GM21381 (cell line): ENCODE data around the gene KANSL3.
"Not testable (repeated sequence)": the region's sequence is repeated elsewhere in the genome, so short reads cannot be mapped to it uniquely, and the experiment has no call there.

Source experiments
- ATAC-seq: cut with Tn5 transposase; IDR thresholded peaks from one replicate; pipeline ENCODE4 v1.9.1; 2021; ENCODE audit warnings: mild to moderate bottlenecking, moderate library complexity; ENCODE audit not compliant: unreplicated experiment

KANSL3 gene

GRCh38 chr2:96564026-96564425, 74.1 kb downstream of the KANSL3 start:
- ATAC-seq = no peak

DNA sequence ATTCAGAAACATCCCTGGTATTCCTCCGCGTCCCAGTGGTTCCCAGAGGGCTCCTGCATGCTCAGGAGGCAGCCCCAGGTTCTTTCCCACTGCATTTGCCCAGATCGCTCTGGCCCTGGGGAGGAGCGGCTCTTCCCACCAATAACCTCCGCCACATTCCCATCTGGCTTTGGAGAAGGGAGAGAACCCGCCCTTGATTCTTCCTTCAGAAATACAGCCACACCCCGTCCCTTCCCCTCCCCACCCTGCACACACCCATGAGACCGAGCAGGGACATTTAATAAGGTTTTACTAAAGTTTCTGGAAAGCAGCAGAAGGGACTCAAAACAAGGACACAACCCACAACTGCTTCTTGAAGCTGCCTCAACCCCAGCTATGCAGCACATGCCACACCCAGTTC, 79.6 kb downstream of the KANSL3 start:
- ATAC-seq = no peak

DNA sequence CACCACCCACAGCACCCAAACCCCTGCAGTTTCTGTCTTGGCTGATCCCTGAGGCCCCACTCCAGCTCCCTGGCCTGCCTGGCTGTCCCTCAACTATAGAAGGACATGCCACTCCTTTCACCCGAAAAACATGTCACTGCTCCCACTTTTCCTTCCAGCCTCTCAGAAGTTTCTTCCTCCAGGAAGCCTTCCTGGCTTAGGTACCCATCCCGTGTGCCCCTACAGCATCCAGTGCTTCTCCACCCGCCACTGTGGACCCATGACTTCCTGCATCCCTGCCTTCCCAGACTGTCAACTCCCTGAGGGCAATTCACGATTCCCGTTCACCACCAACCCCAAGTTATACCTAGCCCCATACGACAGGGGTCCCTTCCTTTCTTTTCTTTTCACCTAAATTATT, 80.1 kb downstream of the KANSL3 start:
- no peak for ATAC-seq

DNA sequence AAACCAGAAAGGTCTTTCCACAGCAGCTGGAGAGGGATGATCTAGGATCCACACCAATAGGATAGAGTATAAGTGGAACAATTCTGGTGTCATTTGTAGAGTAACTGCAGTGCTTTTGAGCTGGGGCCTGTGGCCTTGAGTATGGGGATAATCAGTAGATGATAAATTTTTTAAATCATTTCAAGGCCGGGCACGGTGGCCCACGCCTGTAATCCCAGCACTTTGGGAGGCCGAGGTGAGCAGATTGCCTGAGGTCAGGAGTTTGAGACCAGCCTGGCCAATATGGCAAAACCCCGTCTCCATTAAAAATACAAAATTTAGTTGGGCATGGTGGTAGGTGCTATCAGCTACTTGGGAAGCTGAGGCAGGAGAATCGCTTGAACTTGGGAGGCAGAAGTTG, 80.7 kb downstream of the KANSL3 start:
- ATAC-seq = not testable (repeated sequence)

DNA sequence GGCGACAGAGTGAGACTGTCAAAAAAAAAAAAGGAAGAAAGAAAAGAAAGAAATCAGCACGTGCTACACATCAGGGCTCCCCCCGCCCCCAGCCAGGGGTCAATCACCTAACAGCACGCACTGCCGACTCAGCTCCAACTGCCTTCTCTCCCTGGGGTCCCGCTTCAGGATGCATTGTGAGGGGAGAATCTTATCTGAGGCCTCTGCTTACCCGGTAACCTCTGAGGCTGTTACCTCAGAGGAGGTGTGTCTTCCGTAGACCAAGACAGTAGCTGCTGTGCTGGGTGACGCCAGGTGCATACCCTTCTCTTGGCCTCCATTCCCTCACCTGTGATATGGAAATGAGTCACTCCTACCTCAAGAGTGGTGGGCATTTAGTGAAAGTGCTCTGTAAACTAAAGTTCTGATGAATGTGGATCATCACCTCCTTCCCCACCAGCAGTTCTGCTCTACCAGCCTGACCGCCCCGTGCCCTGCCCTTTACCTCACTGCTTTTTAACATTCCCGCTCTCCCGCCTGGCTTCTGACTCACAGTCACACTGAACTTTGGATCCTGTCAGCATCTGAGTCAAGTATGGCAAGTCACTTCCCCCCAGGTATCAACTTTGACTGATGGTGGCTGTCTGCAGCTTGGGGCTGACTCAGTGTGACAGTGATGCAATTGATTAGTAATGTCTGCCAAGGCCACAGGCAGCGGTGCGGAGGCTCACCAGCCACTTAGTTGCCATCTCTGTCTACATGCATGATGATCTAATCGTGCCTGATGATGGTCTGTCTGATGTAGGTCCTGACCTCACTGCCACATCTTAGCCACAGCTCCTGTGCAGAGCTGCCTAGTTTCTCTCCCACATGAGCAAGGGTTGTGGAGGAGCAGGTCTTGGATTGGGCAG, 81.4 kb downstream of the KANSL3 start:
- ATAC-seq = no peak

DNA sequence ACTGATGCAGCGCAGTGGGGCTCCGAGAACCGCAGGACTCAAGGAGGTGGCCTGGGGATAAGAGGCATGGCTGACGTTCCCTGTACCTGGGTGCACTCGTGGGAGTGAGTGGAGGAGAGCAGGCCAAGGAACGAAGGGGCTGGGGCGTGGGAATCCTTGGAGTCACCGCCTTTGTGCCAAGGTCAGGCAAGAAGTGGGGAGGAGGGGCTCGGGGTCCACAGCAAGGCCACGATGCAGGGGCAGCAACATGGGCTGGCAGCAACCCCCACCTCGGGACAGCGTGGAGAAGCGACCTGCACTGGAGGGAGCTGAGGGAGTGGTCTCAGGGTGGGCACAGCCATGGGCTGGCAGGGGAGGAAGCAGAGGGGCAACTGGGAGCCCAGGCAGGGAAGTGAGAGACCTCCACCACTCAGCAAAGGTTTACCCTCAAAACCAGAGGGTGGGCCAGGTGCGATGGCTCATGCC, 82.9 kb downstream of the KANSL3 start:
- no peak for ATAC-seq

- ATAC-seq = no peak
Measured at GRCh38 chr2:96554293-96555145, 83.6 kb downstream of the KANSL3 start.

DNA sequence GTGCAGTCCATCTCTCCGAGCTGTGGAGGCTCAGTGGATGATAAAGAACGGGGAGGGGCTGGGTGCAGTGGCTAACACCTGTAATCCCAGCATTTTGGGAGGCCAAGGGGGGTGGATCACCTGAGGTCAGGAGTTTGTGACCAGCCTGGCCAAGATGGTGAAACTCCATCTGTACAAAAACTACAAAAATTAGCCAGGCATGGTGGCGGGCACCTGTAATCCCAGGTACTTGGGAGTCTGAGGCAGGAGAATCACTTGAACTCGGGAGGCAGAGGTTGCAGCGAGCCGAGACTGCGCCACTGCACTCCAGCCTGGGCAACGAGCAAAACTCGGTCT, 84.2 kb downstream of the KANSL3 start:
- ATAC-seq = not testable (repeated sequence)

DNA sequence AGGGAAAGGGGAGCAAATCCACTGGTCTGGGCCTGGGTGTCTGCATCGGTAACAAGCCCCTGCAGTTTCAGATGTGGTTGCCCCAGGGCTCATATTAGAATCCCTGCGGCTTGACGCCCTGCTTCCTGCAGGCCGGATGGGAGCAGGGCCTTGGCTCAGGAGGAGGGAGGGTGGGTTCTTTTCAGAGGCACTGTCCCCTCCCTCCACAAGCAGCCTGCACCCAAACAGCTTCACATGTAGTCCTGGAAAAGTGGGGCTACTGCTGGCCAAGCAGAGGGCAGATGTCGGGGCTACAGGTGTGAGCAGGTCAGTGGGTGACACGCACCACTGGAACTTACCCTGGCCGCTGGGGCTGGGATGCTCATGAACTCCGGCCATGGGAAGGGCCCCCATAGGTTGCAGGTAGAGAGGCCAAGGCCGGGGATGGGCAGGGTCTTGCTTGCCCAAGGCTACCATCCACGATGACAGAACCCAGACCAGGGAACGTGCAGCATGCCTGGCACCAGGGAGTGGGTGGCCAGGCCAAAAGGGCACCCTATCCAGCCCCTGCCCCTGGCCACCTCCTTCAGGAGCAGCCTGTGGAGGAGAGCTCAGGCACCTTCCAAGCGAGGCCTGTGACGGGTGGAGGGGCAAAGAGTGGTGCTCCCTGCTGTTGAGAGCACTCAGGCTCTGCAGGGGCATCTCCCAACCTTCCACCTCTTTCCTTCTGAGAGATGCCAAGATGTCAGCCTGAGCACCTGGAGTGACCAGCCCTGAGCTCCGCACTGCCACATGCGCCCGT, 84.7 kb downstream of the KANSL3 start:
- ATAC-seq = no peak

DNA sequence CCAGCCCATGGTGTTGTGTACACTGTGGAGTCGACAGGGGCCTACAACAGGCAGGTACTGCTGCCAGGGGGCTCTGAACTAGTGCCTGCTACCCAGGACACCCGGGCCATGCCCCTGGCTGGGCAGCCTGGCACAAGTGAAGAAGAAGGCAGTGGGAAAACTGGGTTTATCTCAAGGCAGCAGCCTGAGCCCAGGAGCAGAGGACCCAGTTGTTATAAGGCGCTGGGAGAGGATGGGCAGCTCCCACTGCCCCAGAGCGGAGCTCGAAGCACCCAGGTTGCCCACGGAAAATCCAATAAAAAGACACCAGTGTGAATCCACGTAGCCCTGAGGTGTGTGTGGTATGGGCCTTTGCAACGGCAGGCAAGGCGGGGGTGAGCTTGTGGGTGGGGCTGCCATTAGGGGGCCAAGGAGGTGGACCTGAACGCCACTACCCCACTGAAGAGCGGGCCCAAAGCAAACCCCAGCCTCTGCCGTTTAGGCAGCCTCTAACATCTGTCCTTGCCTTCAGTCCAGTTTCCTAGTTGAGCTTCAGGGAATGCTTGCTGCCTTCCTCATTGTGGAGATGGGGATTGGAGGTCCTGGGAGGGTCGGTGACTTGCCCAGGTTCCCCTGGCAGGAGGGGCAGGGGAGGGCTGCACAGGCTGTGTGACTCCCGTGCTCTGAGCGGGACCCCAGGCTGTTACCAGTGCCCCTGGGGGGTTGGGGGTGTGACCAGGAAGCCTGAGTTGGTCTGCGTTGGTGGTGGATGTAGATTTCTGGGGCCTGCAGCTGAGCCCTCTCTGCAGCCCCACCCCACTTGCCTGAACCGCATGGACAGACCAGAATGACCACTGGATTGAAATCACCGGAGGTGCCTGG, 85.6 kb downstream of the KANSL3 start:
- ATAC-seq = no peak

DNA sequence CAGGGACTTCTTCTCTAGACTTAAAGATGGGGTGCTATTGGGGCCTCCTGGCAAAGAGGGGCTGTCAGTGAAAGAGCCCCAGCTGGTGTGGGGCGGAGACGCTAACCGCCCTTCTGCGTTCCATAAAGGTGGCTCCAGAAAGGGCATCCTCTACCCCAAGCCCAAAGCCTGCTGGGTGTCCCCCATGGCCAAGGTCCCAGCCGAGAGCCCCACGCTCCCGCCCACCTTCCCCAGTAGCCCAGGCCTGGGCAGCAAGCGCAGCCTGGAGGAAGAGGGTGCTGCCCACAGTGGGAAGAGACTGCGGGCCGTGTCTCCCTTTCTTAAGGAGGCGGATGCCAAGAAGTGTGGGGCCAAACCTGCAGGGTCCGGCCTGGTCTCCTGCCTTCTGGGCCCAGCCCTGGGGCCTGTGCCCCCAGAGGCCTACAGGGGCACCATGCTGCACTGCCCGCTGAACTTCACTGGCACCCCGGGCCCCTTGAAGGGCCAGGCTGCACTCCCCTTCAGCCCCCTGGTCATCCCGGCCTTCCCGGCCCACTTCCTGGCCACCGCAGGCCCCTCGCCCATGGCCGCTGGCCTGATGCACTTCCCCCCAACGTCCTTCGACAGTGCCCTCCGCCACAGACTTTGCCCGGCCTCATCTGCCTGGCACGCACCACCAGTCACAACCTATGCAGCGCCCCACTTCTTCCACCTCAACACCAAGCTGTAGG, 86.4 kb downstream of the KANSL3 start:
- no peak for ATAC-seq

DNA sequence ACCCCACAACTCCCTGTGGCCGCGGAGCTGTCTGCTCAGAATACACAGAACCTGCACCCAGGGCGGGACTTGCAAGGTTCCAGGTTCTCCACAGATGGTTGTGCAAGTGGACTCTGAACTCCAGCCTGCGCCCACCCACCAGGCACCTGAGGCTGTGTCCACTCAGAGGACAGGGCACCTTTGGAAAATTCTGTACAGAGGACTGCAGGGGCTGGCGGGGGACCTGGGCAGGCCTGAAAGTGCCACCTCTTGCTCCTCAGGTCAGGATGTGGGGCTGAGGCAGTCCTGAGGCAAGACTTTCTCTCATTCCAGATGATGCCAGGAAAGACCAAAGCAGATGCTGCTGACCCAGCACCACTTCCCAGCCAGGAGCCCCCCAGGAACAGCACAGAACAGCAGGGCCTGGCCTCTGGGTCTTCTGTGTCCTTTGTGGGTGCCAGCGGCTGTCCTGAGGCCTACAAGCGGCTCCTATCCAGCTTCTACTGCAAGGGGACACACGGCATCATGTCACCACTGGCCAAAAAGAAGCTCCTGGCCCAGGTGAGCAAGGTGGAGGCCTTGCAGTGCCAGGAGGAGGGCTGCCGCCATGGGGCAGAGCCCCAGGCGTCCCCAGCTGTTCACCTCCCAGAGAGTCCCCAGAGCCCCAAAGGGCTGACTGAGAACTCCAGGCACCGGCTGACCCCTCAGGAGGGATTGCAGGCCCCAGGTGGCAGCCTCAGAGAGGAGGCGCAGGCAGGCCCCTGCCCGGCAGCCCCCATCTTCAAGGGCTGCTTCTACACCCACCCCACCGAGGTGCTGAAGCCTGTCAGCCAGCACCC, 87.1 kb downstream of the KANSL3 start:
- no peak for ATAC-seq

- ATAC-seq = no peak
Measured at GRCh38 chr2:96549967-96550786, 87.9 kb downstream of the KANSL3 start.

GRCh38 chr2:96549466-96549785, 88.7 kb downstream of the KANSL3 start:
- no peak for ATAC-seq

- no peak for ATAC-seq
Measured at GRCh38 chr2:96548558-96549465, 89.3 kb downstream of the KANSL3 start.

DNA sequence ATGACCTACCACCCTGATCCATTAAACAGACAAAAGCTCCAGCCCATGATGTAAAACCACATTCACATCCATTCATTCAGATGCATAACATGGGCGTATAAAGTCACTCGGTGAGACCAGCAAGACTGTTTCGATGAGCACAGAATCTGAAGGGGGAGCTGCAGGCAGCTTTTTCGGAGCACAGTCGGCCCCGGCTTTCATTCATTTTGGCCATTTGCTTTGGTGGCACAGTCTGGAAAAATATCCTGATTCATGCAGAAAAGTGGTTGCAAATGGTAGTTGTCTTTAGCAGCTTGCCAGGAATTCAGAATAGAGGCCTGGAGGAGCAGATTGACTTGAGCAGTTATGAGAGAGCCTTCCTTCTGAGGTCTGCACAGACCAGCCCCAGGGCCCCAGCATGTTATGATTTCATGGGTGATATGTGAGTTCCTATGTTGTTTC, 90.4 kb downstream of the KANSL3 start:
- ATAC-seq = no peak

DNA sequence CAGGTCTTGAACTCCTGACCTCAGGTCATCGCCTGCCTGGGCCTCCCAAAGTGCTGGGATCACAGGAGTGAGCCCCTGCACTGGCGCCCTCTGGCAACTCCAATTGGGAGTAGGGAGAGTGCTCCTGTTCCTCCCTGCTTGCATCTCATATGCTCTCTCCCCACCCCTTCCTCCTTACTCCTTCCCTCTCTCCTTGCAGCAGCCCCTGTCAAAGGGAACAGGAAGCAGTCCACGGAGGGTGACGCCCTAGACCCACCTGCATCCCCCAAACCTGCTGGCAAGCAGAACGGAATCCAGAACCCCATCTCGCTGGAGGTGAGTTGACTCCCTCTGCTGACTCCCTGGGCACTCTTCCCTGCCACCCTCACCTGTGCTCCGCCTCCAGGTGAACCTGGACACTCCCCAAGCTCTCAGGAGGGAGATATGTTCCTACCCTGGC, 90.9 kb downstream of the KANSL3 start:
- ATAC-seq = no peak
